Stimulated activated CD4-positive, alpha-beta T cell treated with anti-CD3 and anti-CD28 coated beads, Interleukin-15, amount 100 ng/mL, for 1 hour (primary cell): ENCODE results near the gene SPANXN4.

Experiments
- DNase-seq, 2 donors: peaks; one replicate each; pipeline ENCODE4 v3.0.0-alpha.2; 2020; ENCODE audit warnings: low read depth in 1 of 2, low spot score in 1 of 2

The SPANXN4 gene, protein sequence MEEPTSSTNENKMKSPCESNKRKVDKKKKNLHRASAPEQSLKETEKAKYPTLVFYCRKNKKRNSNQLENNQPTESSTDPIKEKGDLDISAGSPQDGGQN

DNA sequence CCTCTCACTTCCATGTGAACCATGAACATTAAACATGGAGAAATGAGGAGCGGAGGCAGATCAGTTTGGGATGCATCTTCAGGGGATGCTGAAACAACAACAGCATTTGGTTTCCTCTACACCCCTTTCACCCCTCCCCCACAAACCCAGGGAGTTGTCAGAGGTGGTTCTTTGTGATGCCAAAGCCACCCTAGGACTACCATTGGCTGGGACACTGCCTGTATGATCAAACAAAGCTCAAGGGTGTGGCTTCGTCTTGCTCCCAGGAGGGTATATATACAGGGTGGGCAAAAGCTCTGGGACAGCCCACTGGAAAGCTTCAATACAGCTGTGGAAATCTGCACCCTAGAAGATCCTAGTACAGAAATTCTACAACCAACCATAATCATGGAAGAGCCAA is at the start of gene SPANXN4:
SPANXN4 (plus strand) TSS at position 301 of the 400 bp plus-strand sequence; CDS start at position 388, 87 bp downstream.
- no peak for DNase-seq

DNA sequence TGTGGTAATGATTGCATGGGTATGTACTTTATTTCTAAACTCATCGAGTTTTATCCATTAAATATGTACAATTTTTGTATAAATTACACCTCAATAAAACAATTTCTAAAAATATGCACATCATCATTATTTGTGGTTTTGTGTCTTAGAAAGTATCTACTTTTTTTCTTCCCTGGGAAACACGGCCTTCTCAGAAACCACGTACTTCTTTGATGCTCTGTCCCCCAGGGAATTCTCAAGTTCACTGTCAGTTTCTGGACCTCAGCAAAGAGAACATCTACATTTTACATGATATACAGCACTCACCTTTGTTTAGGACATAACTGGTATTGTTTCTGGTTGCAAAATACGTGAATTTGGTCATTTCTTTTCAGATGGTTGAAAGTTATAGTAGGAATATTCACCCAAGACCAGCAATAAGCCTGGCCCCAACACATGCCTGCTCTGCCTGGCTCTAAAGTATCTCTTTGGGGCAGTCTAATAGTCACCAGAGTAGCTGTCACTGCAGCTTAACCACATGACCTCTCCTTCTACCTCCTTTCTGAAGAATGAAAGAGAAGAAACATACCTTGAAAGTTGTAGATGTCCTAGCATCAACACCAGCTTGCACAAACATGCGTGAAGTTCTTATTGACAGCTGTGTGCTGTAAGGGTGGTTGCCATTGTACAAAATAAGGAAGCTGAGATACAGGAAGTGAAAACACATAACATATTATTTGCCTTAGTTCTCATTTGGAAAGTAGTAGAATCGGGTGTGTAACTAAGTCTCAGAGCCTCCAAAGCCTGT is 48.4 kb upstream of the SPANXN4 start:
- no peak for DNase-seq

DNA sequence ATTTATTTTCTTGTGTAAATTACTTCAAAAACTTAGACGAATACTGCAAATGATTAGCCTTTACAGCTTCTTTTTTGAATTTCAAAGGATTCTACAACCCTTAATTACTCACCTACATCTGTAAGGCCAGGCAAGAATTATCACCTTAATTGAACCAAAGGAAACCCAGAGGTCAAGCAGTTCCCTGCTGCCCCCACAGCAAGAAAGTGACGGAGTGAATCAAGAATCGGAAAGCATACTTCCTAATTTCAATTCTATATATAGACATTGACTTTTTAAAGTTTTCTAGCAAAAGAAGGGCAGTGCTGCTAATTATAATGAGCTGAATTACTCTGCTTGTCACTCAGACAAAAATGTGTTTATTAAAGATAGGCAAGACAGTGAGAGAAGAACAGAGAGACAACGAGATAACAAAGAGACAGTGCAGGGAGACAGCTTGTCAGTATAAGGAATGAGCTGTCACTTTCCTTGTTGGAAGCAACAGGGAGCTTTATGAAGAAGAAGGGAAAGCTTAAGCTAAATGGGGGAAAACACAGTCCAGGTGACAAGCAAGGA is 47.5 kb upstream of the SPANXN4 start:
- no peak for DNase-seq

DNA sequence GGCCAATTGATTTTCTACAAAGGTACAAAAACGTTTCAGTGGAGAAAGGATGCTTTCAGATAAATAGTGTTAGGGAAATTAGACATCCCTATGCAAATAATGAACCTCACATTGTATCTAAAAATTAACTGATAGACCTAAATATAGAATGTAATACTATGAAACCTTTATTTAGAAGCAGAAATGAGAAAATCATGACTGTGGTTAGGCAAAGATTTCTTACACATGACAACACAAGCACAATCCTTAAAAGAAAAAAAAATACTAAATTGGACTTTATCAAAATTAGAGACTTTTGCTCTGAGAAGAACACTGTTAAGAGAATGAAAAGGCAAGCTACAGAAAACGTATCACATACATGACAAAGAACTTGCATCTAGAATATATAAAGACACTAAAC is 43.0 kb upstream of the SPANXN4 start:
- DNase-seq = no peak

DNA sequence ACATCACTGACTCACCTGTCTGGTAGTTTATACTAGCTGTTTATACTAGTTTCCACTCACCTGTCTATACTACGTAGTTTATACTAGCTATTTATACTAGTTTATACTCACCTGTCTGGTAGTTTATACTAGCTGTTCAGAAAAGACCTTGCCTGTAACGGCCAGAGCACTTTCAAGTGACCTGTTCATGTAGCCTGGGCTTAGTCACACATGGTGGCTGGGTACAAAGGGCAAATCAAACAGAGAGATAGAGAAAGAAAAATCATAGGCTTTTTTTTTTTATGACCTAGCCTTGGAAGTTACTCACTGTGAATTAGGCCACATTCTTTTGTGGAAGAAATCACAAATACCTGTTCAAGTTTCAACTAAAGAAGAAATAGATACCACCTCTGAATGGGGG is 30.7 kb upstream of the SPANXN4 start:
- no peak for DNase-seq

DNA sequence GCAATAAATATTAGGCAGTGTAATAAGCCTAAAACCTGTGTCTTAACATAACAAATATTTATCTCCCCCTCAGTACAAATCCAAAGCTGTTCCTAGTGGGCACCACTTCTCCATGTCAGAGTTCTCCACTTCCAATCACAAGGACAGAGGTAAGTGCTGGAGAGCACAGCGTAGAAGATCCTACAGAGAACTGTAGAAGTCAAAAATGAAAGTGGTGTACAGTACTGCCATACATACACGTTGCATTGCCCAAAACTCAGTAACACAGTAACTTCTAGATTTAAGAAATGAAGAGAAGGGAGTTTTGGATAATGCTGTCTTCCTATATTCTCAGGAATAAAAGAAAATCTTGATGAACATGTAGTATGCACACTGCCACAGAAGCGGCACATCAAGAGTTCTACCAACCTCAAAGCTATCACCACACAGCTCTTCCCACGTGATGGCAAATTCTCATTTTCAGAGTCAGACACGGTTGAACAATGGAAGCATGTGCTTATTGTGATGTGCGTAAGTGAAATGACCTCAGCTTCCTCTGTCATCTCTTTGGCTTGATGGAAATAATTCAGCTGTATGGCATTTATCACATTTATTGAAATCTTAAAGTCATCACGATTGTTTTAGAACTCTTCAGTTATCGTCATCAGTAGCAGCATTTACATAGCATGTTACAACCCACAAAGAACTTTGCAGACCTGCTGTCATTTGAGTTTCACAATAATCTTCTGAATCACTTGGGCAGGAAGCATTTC is 27.1 kb upstream of the SPANXN4 start:
- DNase-seq = no peak

DNA sequence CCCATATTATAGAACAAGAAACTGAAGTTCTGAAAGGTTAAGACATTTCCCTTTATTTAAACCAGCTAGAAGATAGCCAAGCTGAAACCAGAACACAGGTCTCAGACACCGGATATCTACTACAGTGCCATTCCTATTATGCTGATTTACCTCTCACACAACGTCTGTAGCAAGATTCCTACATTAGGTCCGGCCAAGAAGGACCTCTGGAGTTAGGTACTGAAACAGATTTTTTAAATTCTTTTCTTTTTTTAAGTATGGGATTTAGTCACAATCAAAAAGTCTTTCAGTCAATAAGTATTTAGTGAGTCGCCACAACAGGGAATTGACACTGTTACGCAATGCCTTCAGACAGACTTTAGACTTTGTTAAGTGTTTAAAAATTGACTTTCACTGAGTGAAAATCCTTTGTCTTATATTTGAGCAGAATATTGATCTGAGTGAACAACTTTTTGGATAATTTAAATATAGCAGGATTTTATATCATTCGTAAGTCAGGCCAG is 26.5 kb upstream of the SPANXN4 start:
- no peak for DNase-seq

DNA sequence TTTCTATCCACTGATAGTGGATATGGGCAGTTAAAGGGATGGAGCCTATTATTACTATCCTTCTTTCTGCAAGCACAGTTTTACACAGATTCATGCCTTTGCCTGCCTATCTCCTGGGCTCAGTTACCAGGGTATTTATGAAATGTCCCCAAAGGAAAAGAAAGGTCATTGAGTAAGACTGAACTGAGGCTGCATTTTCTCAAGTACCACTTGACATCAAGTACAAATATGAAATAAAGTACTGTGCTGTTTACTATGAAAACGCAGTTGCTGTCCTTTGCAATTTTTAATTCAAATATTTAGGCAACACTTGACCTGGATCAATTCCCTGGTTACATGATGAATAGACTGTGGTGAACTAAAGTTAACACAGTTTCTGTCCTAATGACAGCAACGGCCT is 23.5 kb upstream of the SPANXN4 start:
- DNase-seq = no peak

DNA sequence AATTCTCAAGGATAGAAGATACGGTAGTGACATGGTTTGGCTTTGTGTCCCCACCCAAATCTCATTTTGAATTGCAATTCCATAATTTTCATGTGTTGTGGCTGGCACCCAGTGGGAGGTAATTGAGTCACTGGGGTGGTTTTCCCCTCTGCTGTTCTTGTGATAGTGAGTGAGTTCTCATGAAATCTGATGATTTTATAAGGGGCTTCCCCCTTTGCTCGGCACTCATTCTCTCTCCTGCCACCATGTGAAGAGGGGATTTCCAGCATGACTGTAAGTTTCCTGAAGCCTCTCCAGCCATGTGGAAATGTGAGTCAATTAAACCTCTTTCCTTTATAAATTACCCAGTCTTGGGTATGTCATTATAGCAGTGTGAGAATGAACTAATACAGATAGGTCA is 8.5 kb upstream of the SPANXN4 start:
- no peak for DNase-seq

DNA sequence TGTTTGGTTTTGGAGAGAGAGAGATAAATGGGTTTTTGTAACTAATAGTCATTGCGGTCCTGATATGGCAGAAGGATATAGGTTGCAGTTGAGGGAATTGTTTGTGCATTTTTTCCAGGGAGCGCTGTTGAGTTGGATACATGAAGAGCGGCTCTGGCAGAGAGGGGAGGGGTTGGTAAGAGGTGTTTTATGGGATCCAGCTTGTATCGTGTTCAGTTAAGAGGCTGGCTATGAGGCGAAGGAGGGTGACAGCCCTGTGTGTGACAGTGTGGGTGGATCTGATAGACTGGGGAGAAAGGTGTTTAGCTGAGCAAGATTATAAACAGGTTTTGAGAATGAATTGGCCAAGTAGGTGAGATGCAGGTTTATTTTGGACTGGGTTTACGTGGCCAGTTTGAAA is 1.5 kb downstream of the SPANXN4 start:
- no peak for DNase-seq

DNA sequence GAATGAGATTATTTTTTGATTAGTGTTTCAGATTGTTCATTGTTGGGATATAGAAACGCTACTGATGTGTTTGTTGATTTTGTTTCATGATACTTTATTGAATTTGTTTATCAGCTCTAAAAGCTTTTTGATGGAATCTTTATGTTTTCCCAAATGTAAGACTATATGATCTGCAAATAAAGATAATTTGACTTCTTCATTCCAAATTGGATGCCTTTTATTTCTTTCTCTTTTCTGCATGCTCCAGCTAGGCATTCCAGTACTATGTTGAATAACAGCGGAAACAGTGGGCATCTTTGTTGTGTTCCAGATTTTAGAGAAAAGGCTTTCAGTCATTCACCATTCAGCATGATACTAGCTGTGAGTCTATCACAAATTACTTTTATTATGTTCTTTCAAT is 21.8 kb downstream of the SPANXN4 start:
- DNase-seq = no peak

DNA sequence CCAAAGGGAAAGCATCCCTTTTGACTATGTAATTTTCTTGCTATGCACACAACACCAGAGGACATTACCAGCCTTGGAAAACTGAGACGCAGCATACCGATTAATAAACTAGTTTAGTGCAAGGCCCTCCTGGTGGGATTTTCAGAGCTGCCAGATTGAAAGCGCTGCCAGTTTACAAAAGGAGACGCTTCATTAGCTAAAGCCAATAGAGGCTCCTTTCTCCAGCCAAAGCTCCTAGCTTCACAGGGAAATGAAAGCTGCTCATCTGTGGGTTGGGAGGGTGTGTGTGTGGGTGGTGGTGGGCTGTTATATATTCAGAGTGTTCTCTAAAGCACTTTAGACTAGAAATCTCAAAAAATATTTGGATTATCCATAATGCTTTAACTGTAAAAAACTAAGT is 32.4 kb downstream of the SPANXN4 start:
- no peak for DNase-seq

DNA sequence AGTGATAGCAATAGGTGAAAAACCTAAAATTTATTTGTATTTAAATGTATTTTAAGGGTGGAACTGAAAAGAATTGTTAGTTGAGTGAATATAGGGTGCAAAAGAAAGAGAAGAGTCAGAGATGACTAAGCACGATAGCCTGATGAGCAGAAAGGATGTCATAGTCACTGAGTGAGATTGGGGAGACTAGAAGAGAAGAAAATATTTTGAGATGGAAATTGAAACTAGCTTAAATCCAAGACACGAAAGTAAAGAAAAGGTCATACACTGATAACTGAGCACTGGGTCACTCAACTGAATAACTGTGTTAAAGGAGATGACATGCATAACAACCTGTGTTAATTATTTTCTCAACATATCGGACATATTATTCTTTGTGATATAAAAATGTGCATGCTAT is 55.5 kb downstream of the SPANXN4 start:
- DNase-seq = no peak

DNA sequence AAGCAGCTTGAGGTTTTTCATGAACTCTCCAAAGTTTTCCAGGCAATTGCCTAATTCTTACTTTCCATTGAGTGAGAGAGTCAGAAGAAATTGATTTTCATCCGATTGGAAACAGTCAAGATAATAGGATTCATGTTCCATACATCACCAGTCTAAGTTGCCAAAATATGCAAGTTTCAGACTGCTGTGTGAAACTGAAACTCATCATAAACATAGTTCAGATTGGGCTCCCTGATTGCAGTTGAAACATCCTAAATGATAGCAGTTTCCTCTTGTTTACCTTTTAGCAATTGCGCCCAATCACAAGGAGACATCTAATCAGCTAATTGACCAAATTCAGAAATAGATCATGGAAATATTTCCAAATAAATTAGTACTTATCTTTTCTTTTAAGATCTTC is 56.8 kb downstream of the SPANXN4 start:
- DNase-seq = no peak
